ENCODE results near the gene IL27RA.
"Not testable (repeated sequence)": the region's sequence is repeated elsewhere in the genome, so short reads cannot be mapped to it uniquely, and the experiment has no call there.

The IL27RA gene

DNA sequence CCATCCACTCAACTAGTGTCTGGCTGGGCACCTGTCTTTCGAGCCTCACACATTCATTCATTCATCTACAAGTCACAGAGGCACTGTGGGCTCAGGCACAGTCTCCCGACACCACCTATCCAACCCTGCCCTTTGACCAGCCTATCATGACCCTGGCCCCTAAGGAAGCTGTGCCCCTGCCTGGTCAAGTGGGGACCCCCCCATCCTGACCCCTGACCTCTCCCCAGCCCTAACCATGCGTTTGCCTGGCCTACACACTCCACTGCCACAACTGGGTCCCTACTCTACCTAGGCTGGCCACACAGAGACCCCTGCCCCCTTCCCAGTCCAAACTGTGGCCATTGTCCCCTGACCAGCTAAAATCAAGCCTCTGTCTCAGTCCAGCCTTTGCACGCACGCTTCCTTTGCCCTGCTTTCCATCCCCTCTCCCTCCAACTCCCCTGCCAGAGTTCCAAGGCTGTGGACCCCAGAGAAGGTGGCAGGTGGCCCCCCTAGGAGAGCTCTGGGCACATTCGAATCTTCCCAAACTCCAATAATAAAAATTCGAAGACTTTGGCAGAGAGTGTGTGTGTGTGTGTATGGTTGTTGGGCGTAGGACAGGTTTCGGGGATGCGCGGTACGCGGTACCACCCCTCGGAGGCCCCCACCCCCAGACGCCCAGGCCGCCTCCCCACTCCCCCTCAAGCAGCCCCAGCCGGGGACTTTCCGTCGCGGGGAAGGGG is 404 bp upstream of the IL27RA start:
- DNase-seq (ENCODE audit: low read depth), result no peak

GRCh38 chr19:14033946-14034345 is 2.4 kb downstream of the IL27RA start:
- DNase-seq (ENCODE audit: low read depth), result peak; percentile 43

GRCh38 chr19:14035159-14035558 is 3.6 kb downstream of the IL27RA start:
- peak; percentile 40 for DNase-seq (ENCODE audit: low read depth)

- no peak for DNase-seq (ENCODE audit: low read depth)
Observed at GRCh38 chr19:14035706-14036105, 4.1 kb downstream of the IL27RA start.

DNA sequence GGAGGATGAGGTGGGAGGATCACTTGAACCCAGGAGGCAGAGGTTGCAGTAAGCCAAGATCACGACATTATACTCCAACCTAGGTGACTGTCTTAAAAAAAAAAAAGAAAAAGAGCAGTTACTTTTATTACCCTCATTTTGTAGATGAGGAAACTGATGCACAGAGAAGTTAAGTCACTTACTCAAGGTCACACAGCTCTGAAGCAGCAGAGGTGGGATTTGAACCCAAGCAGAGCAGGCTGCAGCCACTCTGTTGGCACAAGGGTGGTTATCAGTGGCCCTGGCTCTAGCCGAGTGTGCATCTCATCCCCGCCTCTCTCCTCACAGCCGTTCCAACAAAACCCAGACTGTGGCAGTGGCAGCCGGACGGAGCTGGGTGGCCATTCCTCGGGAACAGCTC is 7.6 kb downstream of the IL27RA start:
- DNase-seq (ENCODE audit: low read depth), result no peak

DNA sequence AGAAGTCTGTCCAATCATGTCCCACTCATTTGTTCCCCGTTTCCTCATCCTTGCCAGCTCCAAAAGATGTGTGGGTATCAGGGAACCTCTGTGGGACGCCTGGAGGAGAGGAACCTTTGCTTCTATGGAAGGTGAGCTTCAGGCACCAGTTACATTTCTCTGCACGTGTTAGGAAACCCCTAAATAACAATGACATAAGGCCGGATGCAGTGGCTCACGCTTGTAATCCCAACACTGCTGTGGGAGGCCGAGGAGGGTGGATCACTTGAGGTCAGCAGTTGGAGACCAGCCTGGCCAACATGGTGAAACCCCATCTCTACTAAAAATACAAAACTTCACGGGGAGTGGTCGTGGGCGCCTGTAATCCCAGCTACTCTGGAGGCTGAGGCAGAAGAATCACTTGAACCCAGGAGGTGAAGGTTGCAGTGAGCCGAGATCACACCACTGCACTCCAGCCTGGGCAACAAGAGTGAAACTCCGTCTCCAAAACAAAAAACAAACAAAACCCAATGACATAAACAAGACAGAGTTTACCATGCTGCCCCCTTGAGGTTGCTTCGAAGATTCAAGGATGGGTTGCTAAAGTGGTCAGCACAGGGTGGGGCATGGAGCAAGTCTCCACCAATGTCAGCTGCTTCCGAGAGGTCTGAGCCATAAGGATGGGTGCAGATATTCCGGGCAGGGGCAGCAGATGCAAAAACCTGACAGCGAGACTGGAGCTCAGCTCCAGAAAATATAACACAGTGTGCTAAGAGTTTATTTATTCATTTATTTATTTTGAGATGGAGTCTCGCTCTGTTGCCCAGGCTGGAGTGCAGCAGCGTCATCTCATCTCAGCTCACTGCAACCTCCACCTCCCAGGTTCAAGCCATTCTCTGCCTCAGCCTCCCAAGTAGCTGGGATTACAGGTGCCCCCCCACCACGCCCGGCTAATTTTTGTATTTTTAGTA is 11.4 kb downstream of the IL27RA start:
- peak; percentile 77 for DNase-seq (ENCODE audit: low read depth)

- DNase-seq (ENCODE audit: low read depth), result not testable (repeated sequence)
Observed at GRCh38 chr19:14047866-14048265, 16.3 kb downstream of the IL27RA start.

- peak; percentile 64 for DNase-seq (ENCODE audit: low read depth)
Observed at GRCh38 chr19:14048443-14049153, 17.0 kb downstream of the IL27RA start.

- DNase-seq (ENCODE audit: low read depth), result no peak
Observed at GRCh38 chr19:14050512-14050911, 18.9 kb downstream of the IL27RA start.

DNA sequence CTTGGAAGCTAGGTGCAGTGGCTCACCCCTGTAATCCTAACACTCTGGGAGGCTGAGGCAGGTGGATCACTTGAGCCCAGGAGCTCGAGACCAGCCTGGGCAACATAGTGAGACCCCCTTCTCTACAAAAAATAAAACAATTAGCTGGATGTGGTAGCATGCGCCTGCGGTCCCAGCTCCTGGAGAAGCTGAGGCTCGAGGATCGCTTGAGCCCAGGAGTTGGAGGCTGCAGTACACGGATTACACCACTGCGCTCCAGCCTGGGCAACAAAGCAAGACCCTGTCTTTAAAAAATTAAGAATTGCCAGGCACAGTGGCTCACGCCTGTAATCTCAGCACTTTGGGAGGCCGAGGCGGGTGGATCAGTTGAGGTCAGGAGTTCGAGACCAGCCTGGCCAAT is 19.4 kb downstream of the IL27RA start:
- not testable (repeated sequence) for DNase-seq (ENCODE audit: low read depth)

DNA sequence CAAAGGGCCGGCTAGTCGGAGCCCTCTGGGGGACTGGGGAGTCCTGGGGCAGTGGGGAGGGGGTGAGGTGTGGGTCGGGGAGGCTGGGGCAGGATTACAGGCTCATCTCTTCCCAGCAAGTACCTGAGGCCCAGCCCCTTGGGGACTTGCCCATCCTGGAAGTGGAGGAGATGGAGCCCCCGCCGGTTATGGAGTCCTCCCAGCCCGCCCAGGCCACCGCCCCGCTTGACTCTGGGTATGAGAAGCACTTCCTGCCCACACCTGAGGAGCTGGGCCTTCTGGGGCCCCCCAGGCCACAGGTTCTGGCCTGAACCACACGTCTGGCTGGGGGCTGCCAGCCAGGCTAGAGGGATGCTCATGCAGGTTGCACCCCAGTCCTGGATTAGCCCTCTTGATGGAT is 20.4 kb downstream of the IL27RA start:
- no peak for DNase-seq (ENCODE audit: low read depth)

DNA sequence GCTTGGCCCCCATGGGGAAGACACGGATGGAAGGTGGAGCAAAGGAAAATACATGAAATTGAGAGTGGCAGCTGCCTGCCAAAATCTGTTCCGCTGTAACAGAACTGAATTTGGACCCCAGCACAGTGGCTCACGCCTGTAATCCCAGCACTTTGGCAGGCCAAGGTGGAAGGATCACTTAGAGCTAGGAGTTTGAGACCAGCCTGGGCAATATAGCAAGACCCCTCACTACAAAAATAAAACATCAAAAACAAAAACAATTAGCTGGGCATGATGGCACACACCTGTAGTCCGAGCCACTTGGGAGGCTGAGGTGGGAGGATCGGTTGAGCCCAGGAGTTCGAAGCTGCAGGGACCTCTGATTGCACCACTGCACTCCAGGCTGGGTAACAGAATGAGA is 20.9 kb downstream of the IL27RA start:
- no peak for DNase-seq (ENCODE audit: low read depth)

DNA sequence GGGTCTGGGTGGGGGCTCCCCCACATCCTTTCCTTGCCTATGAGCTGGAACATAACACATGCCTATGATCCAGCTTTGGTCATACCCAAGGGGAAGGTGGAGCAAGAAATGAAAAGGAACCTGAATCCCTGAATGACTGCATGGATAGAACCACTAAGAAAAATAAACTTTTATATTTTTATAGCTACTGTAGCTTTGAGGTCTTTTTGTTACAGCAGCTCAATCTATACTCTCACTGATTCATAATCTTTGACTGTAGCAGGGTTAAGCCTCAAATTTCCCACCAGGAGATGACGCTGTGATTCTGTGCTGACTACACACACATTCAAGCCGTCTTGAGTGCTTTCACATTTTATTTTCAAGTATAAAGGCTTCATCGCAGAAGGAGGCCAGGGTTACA is 21.5 kb downstream of the IL27RA start:
- DNase-seq (ENCODE audit: low read depth), result no peak

DNA sequence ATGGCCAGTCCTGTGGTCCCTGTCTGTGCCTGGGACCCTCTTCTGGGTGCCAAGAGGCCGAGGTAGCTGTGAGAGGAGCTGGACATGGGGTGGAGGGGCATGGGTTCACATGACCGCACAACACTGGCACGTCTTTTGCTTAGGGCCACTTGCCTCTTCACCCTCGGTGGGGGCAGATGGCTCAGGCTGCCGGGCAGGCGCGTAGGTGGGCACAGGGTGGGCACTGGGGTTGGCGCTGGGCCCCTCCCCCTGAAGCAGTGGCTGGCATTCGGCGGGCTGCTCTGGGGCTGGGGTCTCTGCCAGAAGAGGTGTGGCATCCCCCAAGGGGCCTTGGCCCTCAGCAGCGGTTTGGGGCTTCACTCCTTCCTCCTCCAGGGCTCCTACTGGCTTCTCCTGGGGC is 21.9 kb downstream of the IL27RA start:
- DNase-seq (ENCODE audit: low read depth), result no peak

- no peak for DNase-seq (ENCODE audit: low read depth)
Observed at GRCh38 chr19:14054099-14054498, 22.5 kb downstream of the IL27RA start.

DNA sequence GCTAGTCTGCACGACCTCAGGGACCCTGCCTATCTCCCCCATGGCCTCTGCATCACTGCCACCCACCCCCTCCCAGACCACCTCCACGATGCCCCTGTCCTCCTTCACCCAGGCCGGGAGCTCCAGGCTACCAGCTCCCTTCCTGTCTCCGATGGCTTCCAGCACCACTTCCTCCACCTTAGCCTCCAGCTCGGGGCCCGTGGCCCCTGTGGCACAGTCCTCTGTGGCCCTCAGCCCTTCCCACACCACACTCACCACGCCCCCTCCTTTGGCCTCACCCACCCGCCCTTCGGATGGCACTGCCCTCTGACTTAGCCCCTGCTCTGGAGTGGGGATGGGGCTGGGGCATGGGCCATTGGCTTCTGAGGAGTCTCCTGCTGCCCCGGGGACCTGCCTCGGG is 23.2 kb downstream of the IL27RA start:
- DNase-seq (ENCODE audit: low read depth), result no peak

DNA sequence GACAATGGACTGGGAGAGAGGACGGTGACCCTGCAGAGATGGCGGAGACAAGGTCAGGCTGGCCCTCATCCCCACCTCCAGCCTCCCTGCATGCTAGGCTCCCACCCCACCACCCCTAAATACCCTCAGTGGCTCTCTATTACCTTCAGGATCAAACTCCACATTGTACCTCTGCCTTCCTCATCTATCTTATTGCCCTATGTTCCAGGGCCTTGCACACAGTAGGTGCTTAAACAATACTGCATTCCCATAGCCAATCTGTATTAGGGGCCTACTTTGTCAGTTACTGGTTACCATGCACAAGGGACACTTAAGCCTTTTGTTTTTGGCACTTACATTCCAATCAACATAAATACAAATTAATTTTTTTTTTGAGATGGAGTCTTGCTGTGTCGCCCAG is 23.8 kb downstream of the IL27RA start:
- DNase-seq (ENCODE audit: low read depth), result no peak

GRCh38 chr19:14056069-14056666 is 24.6 kb downstream of the IL27RA start:
- DNase-seq (ENCODE audit: low read depth), result no peak

DNA sequence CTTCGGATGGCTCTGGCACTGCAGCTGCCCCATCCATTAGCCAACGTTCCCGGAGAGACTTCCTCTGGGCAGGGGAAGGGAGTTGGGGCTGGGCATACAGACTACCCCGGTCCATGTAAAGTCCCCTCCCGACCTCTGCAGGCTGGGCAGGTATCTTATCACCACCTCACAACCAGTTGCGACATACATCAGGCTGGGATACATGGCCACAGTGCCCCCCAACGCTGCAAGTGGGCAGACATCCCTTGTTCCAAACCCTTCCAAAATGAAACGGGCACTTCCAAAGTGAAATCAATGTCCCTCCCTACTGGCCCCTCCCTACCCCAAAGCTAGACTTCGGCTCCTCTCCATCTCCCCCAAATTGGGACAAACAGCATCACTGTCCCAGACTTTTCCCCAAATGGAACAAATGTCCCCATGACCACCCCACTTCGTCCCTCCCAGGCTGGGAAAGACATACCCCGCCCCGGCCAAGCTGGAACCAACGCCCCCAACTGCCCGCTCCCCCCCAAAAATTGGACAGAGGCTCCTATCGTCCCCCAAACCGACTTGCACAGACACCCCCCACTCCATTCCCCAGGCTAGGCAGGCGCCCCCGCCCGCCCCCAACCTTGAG is 25.3 kb downstream of the IL27RA start:
- DNase-seq (ENCODE audit: low read depth), result no peak

GRCh38 chr19:14058182-14059092 is 26.9 kb downstream of the IL27RA start:
- DNase-seq (ENCODE audit: low read depth), result no peak

- peak; percentile 26 for DNase-seq (ENCODE audit: low read depth)
Observed at GRCh38 chr19:14059093-14059480, 27.5 kb downstream of the IL27RA start.
